GM18505 (cell line): ENCODE results near the gene FIG4.
"Not testable (repeated sequence)": the region's sequence is repeated elsewhere in the genome, so short reads cannot be mapped to it uniquely, and the experiment has no call there.

ENCODE experiments used
- ATAC-seq: cut with Tn5 transposase; IDR thresholded peaks from one replicate; pipeline ENCODE4 v1.9.1; 2021; ENCODE audit not compliant: unreplicated experiment
- POLR2A ChIP-seq: IDR thresholded peaks from 4 replicates; pipeline ENCODE4 v1.6.1; 2011; ENCODE audit warnings: borderline replicate concordance; ENCODE audit not compliant: insufficient read depth, insufficient read length; ENCODE audit errors: extremely low read depth

Gene FIG4

DNA sequence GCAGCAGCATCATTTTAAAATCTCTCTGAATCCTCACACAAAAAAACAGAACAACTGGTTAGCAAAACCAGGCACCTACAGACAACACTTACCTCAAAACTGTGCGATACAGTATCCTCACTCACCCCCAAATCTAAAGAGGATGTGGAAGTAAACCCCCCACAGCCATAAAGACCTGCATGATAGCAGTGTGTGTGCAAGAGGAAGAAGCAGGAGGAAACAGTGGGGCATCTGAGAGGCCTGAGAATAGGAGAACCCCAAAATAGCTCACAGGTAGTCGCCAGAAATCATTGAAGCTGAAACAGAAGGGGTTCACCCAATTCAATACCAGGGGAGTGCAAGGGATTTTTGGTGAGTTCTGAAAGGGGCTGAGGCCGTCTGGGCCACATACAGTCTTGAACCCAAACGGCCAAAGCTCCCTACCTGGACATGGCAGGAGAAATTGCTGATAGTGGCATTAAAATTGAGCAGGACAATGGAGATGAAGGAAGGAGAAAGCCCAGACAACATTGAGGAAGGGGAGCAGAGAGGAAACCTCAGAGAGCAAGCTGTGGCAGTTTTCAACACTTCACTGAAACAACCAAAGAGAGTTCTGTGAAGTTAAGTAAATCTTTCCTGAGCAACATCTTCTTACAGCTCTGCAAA, 129.7 kb downstream of the FIG4 start:
- ATAC-seq = peak; percentile 76
- TF ChIP-seq POLR2A = no peak

DNA sequence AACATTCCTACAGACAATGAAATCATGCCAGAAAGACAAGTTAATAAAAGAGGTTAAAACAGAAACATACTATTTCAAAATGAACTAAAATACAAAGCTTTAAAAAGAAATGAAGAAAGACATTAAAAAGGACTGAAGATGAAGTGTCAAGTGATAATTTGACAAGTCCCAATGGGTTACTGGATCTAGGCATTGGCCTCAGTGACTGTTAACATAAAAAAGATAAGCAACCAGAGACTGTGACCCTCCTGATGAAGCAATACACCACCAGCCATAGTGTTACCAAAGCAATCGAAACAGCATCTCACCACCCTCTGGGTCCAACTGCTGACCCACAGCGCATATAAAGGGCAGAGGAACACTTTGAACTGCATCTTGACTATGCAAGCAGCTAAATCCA, 130.3 kb downstream of the FIG4 start:
- no peak for ATAC-seq
- no peak for TF ChIP-seq POLR2A

- TF ChIP-seq POLR2A = no peak
- no peak for ATAC-seq
Observed at GRCh38 chr6:109824105-109824504, 133.0 kb downstream of the FIG4 start.

- TF ChIP-seq POLR2A = no peak
- no peak for ATAC-seq
Observed at GRCh38 chr6:109826551-109826950, 135.5 kb downstream of the FIG4 start.

GRCh38 chr6:109831352-109831751, 140.3 kb downstream of the FIG4 start:
- ATAC-seq = not testable (repeated sequence)

GRCh38 chr6:109834131-109834530, 143.0 kb downstream of the FIG4 start:
- no peak for ATAC-seq
- TF ChIP-seq POLR2A = no peak

- no peak for ATAC-seq
- TF ChIP-seq POLR2A = no peak
Observed at GRCh38 chr6:109834595-109835437, 143.7 kb downstream of the FIG4 start.

DNA sequence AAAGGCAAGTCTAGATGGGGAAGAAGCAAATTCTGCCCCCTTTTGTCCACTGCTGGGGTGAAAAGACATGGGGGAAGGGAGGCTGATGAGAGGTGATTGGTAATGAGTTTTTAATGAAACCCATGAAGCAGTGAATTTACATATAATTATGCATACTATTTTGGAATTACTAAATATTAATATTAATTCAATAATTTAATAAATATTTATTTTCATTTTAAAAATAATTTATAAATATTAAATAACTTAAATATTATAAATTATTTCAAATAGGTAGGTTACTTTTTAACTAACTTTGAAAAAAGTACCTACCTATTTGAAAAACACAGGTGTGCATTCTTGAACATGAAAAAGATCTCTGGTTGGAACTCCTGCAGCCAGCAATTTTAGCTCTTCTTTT, 148.9 kb downstream of the FIG4 start:
- ATAC-seq = no peak

DNA sequence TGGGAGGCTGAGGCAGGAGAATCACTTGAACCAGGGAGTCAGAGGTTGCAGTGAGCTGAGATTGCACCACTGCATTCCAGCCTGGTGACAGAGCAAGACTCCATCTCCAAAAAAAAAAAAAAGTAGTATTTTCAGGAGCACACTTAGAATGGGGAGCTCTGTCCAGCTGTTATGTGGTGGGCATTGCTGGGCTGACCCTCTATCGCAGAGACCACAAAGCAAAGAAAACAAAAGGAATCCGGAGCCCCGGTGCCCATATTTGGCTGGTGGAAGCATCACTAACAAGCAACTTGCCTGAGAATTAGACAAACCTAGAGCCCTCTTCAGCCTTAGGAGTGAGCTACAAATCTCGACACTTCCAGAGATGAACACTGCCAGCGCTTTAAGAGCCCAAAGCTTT, 149.7 kb downstream of the FIG4 start:
- TF ChIP-seq POLR2A = no peak
- no peak for ATAC-seq

More for the DNA sequence above, 148.9 kb downstream of the FIG4 start:
- no peak for TF ChIP-seq POLR2A

- no peak for ATAC-seq
- no peak for TF ChIP-seq POLR2A
Observed at GRCh38 chr6:109841869-109842268, 150.8 kb downstream of the FIG4 start.

- TF ChIP-seq POLR2A = no peak
- ATAC-seq = no peak
Observed at GRCh38 chr6:109852713-109853112, 161.6 kb downstream of the FIG4 start.

DNA sequence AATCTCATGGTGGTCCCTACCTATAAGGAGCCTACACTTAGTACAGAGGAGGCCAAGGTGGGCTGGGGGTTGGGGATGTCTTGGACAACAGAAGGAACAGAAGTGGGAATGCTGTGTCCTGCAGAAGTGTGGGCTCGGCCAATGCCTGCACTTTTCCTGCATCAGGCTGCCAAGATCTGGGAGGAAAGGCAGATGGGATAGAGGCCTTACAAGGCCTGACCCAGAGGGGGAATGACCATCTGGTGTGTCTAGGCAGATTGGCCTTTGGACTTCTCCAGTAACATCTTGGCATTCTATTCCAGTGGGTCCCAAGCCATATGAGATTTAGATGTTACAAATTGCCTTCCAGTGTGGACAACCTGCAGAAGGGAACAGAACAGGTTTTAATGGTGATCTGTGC, 162.3 kb downstream of the FIG4 start:
- no peak for ATAC-seq
- no peak for TF ChIP-seq POLR2A

DNA sequence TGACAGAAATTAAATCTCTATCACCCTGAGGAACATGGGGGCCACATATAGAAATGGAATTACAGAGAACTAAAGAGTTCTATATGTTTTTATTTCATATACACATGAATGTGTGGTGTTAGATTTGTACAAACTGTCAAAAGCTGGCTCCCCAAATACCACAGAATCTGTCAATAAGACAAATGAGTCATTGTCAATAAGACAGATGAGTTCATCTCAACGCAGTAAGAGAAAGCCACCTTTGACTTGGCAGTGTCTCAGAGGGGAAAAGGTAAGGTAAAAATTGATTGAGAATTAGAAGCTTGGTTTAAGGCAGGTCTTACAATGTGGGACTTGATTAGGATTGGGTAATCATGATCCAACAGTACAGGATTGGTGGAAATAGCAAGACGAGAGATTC, 162.9 kb downstream of the FIG4 start:
- no peak for TF ChIP-seq POLR2A

More for the DNA sequence above, 162.9 kb downstream of the FIG4 start:
- ATAC-seq = no peak
